CD14-positive monocyte (primary cell): Measurements from ENCODE around the gene F7. TPM values are rescaled to one million over a fixed set of nuclear protein-coding genes. Genes with fewer than 3 reads are reported as not detected.
A peak's percentile ranks its signal among the peaks of the same experiment; 100 is the strongest.

Experiments
- DNase-seq, 3 donors: peaks; one replicate each; pipeline ENCODE4 v3.0.0-alpha.2; 2011 to 2022
- H2AFZ ChIP-seq: 2 replicates; pipeline ENCODE4 v1.6.0; 2012; ENCODE audit warnings: mild to moderate bottlenecking, low read depth, low read length, inconsistent platforms; ENCODE audit not compliant: insufficient read depth, poor library complexity, severe bottlenecking
- H3K27ac ChIP-seq, 2 donors: 1 replicate in 1 of 2; 2 replicates in 1 of 2; pipeline ENCODE4 v1.5.1; 2012 to 2013; ENCODE audit warnings: low read length in 2 of 2, control low read depth in 1 of 2, inconsistent platforms in 1 of 2, low read depth in 1 of 2, mild to moderate bottlenecking in 1 of 2
- H3K27me3 ChIP-seq, 2 donors: one replicate each; pipeline versions ENCODE4 v1.6.0 to v1.6.1; 2011 to 2013; ENCODE audit warnings: low read length in 2 of 2; ENCODE audit not compliant: control insufficient read depth in 2 of 2, insufficient read depth in 2 of 2
- H3K36me3 ChIP-seq, 2 donors: replicated peaks in 1 of 2; 1 replicate in 1 of 2; 2 replicates in 1 of 2; pipeline versions ENCODE4 v1.5.1 to v1.6.1; 2012 to 2013; ENCODE audit warnings: low read length in 2 of 2, control low read depth in 1 of 2, inconsistent platforms in 1 of 2, mild to moderate bottlenecking in 1 of 2; ENCODE audit not compliant: insufficient read depth in 2 of 2, control insufficient read depth in 1 of 2
- H3K4me1 ChIP-seq, 2 donors: 1 replicate in 1 of 2; 2 replicates in 1 of 2; pipeline versions ENCODE4 v1.5.1 to v1.6.1; 2012 to 2013; ENCODE audit warnings: low read length in 2 of 2, control low read depth in 1 of 2, inconsistent platforms in 1 of 2, mild to moderate bottlenecking in 1 of 2, moderate library complexity in 1 of 2; ENCODE audit not compliant: insufficient read depth in 2 of 2, control insufficient read depth in 1 of 2
- H3K4me2 ChIP-seq: replicated peaks from 2 replicates; pipeline ENCODE3; 2012; ENCODE audit warnings: low read length, moderate library complexity, mild to moderate bottlenecking; ENCODE audit not compliant: poor library complexity, severe bottlenecking; ENCODE audit errors: extremely low read depth
- H3K4me3 ChIP-seq, 3 experiments: fragments of 200-600 bp in 1 of 3; sonication (generic) in 1 of 3; replicated peaks in 1 of 3; 1 replicate in 2 of 3; 2 replicates in 1 of 3; pipeline ENCODE4 v1.5.1; 2011 to 2013; ENCODE audit warnings: low read length in 3 of 3, mild to moderate bottlenecking in 3 of 3, control low read depth in 2 of 3, low read depth in 2 of 3, inconsistent platforms in 1 of 3, moderate library complexity in 1 of 3
- H3K79me2 ChIP-seq: 2 replicates; pipeline ENCODE4 v1.6.0; 2012; ENCODE audit warnings: mild to moderate bottlenecking, control low read depth, inconsistent platforms, low read length, moderate library complexity; ENCODE audit not compliant: insufficient read depth
- H3K9ac ChIP-seq: 2 replicates; pipeline ENCODE4 v1.6.0; 2017; ENCODE audit warnings: low read length, mild to moderate bottlenecking; ENCODE audit not compliant: insufficient read depth, poor library complexity, severe bottlenecking
- H3K9me3 ChIP-seq, 2 donors: replicated peaks in 1 of 2; 1 replicate in 1 of 2; 2 replicates in 1 of 2; pipeline versions ENCODE4 v1.5.1 to v1.6.1; 2012 to 2013; ENCODE audit warnings: low read length in 2 of 2, control low read depth in 1 of 2; ENCODE audit not compliant: control insufficient read depth in 1 of 2, insufficient read depth in 1 of 2
- H4K20me1 ChIP-seq: 2 replicates; pipeline ENCODE4 v1.6.0; 2012; ENCODE audit warnings: mild to moderate bottlenecking, low read length, control low read depth, moderate library complexity; ENCODE audit not compliant: insufficient read depth
- H3K27ac Mint-ChIP-seq, 7 donors: one replicate each; pipeline ENCODE4 v1.8.0; 2020; ENCODE audit warnings: mild to moderate bottlenecking in 7 of 7, mixed read lengths in 7 of 7, moderate library complexity in 6 of 7, inconsistent platforms in 2 of 7
- H3K27me3 Mint-ChIP-seq, 3 donors: one replicate each; pipeline ENCODE4 v1.8.0; 2021 to 2022; ENCODE audit warnings: low read depth in 3 of 3, mild to moderate bottlenecking in 3 of 3, mixed read lengths in 3 of 3, moderate library complexity in 3 of 3, inconsistent platforms in 1 of 3
- H3K36me3 Mint-ChIP-seq, 2 donors: one replicate each; pipeline ENCODE4 v1.8.0; 2020; ENCODE audit warnings: mixed read lengths in 2 of 2, inconsistent platforms in 1 of 2, mild to moderate bottlenecking in 1 of 2
- H3K4me1 Mint-ChIP-seq: one replicate; pipeline ENCODE4 v1.8.0; 2020; ENCODE audit warnings: mild to moderate bottlenecking, mixed read lengths
- H3K4me3 Mint-ChIP-seq, 2 donors: one replicate each; pipeline ENCODE4 v1.8.0; 2020; ENCODE audit warnings: mild to moderate bottlenecking in 2 of 2, mixed read lengths in 2 of 2, moderate library complexity in 1 of 2
- H3K9me3 Mint-ChIP-seq, 7 donors: one replicate each; pipeline ENCODE4 v1.8.0; 2020 to 2022; ENCODE audit warnings: mixed read lengths in 7 of 7, mild to moderate bottlenecking in 6 of 7, moderate library complexity in 6 of 7, inconsistent platforms in 2 of 7
- WGBS: methylation state at CpG from one replicate; pipeline ENCODE4 v1.1.5; 2013; ENCODE audit warnings: missing lambda C conversion rate; ENCODE audit not compliant: insufficient coverage; 5-methylcytosine and 5-hydroxymethylcytosine counted together
- intact Hi-C, 2 donors: fragments of 100-400 bp; cut with micrococcal nuclease; formaldehyde crosslinking; loops; one replicate each; pipeline versions ENCODE4 v1.15.0 to v1.15.1; 2023
- polyA plus RNA-seq, 3 donors: library from polyadenylated mRNA; depleted of rRNA in 1 of 3; unstranded in 2 of 3; stranded (reverse) in 1 of 3; fragments of 300-500 nt in 2 of 3; fragments of >200 nt in 1 of 3; fragmentation: Illumina TruSeq in 2 of 3; gene quantifications; 1 replicate in 2 of 3; 2 replicates in 1 of 3; pipeline ENCODE4 v1.2.3, GENCODE V29; 2012 to 2021
- TF ChIP-seq, protein P1 (sequence below): fragments of 200-600 bp; IDR thresholded peaks from one replicate; pipeline ENCODE4 v1.8.0; 2022; ENCODE audit warnings: antibody characterized with exemption, mild to moderate bottlenecking

F7 gene
- polyA plus RNA-seq, 3 donors, result not detected

DNA sequence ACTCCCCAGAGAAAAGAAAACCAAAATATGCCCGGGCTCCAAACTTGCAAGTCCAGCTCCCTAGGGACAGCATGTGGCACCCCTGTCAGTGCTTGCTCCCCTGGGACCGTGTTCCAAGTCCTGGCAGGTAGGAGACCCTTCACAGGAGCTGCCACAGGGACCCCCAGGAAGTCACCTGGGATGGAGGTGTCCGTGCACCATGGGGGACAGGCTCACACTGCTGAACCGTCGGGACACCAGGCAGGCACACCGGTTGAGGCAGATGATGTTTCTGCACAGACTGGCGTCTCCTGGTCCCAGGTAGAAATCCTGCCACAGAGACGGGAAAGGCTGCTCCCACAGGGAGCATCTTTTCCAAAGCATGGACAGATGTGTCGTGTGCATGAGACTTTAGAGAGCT lies 41.2 kb downstream of the F7 start:
- intact Hi-C loops, result no loop called here
- Histone ChIP-seq H3K4me2 (no peak overlapping the region), H3K9ac (no peak overlapping the region), H3K9me3 (no peaks in the 10 kb centered on the region), H3K79me2 (no peaks in the 10 kb centered on the region), H3K4me3 (no peak overlapping the region), H3K4me1 (no peaks in the 10 kb centered on the region), H3K27me3 (peaks cover 0 to 11% of the 10 kb centered on the region in 2 donors), H2AFZ (no peak overlapping the region), H3K27ac (no peak overlapping the region), H4K20me1 (no peaks in the 10 kb centered on the region), H3K36me3 (no peaks in the 10 kb centered on the region)
- no peak for DNase-seq
- WGBS, result 98% methylated on average over 8 of the region's 9 CpGs
- H3K4me1 Mint-ChIP-seq, result peaks cover under 1% of the 10 kb centered on the region
- peaks cover 11 to 18% (median 17%) of the 10 kb centered on the region in 3 donors for H3K27me3 Mint-ChIP-seq
- TF ChIP-seq, protein P1, sequence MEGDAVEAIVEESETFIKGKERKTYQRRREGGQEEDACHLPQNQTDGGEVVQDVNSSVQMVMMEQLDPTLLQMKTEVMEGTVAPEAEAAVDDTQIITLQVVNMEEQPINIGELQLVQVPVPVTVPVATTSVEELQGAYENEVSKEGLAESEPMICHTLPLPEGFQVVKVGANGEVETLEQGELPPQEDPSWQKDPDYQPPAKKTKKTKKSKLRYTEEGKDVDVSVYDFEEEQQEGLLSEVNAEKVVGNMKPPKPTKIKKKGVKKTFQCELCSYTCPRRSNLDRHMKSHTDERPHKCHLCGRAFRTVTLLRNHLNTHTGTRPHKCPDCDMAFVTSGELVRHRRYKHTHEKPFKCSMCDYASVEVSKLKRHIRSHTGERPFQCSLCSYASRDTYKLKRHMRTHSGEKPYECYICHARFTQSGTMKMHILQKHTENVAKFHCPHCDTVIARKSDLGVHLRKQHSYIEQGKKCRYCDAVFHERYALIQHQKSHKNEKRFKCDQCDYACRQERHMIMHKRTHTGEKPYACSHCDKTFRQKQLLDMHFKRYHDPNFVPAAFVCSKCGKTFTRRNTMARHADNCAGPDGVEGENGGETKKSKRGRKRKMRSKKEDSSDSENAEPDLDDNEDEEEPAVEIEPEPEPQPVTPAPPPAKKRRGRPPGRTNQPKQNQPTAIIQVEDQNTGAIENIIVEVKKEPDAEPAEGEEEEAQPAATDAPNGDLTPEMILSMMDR, result no peak
- H3K9me3 Mint-ChIP-seq, result peaks cover 2 to 9% (median 5%) of the 10 kb centered on the region in 7 donors
- H3K36me3 Mint-ChIP-seq, result no peaks in the 10 kb centered on the region
- peak overlapping the region in 2 of 7 donors; percentile 43 to 62 for H3K27ac Mint-ChIP-seq
- H3K4me3 Mint-ChIP-seq, result no peak overlapping the region

DNA sequence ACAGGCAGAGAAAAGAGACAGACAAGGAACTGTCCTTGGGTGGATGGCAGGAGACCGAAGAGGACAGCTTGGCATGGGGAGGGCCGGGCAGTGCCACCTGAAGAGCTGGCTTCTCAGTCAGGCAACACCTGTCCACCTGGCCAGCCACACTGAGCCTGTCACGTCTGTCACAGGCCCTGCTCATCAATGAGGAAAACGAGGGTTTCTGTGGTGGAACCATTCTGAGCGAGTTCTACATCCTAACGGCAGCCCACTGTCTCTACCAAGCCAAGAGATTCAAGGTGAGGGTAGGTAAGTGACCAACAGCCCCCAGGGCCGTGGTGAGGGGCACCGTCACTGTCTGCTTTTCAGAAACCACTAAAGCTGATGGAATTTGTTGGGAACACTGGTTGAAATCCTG lies 41.6 kb downstream of the F7 start:
- H2AFZ ChIP-seq, result no peak overlapping the region
- Mint-ChIP-seq H3K36me3 (peaks cover 0 to under 1% of the 10 kb centered on the region in 2 donors), H3K4me3 (no peak overlapping the region), H3K4me1 (peaks cover 5% of the 10 kb centered on the region), H3K9me3 (peaks cover 2 to 11% (median 5%) of the 10 kb centered on the region in 7 donors), H3K27me3 (peaks cover 15 to 23% (median 22%) of the 10 kb centered on the region in 3 donors), H3K27ac (peak overlapping the region in 2 of 7 donors; percentile 43 to 62)
- H3K27me3 ChIP-seq, result peaks cover 4 to 16% of the 10 kb centered on the region in 2 donors
- peaks cover 3 to 4% of the 10 kb centered on the region in 2 donors for H3K4me1 ChIP-seq
- H4K20me1 ChIP-seq, result no peaks in the 10 kb centered on the region
- H3K27ac ChIP-seq, result no peak overlapping the region
- intact Hi-C loops, result no loop called here
- no peak overlapping the region for H3K9ac ChIP-seq
- no peaks in the 10 kb centered on the region for H3K36me3 ChIP-seq
- TF ChIP-seq, protein P1, result no peak
- H3K4me3 ChIP-seq, result no peak overlapping the region
- H3K4me2 ChIP-seq, result no peak overlapping the region
- DNase-seq, result no peak
- H3K9me3 ChIP-seq, result peaks cover 0 to 3% of the 10 kb centered on the region in 2 donors
- 88% methylated on average over 6 of the region's 8 CpGs for WGBS
- no peaks in the 10 kb centered on the region for H3K79me2 ChIP-seq
